DND-41 (cell line): ENCODE data around the gene GGN.

Source experiments
- EZH2 ChIP-seq: IDR thresholded peaks from 3 replicates; pipeline ENCODE4 v1.6.1; 2012; ENCODE audit warnings: borderline replicate concordance, low read depth, mild to moderate bottlenecking, moderate library complexity, low read length, inconsistent platforms; ENCODE audit not compliant: severe bottlenecking
- TF ChIP-seq, protein P1 (sequence below): IDR thresholded peaks from 2 replicates; pipeline ENCODE4 v1.5.1; 2012; ENCODE audit warnings: borderline replicate concordance, low read length, moderate library complexity, mild to moderate bottlenecking; ENCODE audit not compliant: poor library complexity, severe bottlenecking; ENCODE audit errors: extremely low read depth

DNA sequence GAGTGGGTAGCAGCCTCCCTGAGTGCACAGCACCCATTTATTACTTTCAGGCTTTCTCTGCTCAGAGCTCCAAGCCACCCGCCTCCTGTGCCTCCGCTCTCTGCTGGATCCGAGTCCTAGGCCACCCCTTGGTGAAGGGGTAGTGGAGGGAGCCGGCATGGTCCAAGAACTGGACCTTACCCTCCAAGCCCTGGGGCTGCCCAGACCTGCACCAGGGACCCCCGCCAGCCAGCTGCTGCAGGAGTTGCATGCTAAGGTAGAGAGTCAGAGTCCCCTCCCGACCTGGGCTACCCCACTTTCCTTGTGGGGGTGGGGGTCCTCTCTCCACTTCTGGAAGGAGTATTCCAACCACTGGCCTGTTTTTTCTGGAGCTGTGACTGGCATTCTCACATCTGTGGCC, 17.0 kb upstream of the GGN start:
- TF ChIP-seq, protein P1, sequence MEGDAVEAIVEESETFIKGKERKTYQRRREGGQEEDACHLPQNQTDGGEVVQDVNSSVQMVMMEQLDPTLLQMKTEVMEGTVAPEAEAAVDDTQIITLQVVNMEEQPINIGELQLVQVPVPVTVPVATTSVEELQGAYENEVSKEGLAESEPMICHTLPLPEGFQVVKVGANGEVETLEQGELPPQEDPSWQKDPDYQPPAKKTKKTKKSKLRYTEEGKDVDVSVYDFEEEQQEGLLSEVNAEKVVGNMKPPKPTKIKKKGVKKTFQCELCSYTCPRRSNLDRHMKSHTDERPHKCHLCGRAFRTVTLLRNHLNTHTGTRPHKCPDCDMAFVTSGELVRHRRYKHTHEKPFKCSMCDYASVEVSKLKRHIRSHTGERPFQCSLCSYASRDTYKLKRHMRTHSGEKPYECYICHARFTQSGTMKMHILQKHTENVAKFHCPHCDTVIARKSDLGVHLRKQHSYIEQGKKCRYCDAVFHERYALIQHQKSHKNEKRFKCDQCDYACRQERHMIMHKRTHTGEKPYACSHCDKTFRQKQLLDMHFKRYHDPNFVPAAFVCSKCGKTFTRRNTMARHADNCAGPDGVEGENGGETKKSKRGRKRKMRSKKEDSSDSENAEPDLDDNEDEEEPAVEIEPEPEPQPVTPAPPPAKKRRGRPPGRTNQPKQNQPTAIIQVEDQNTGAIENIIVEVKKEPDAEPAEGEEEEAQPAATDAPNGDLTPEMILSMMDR = no peak
- TF ChIP-seq EZH2 = no peak
